Measurements from ENCODE around the gene LZIC. TPM values are rescaled to one million over a fixed set of nuclear protein-coding genes. Genes with fewer than 3 reads are reported as not detected.

The LZIC gene
- total RNA-seq, 1 donor from 2014 or later: 24.8 TPM

DNA sequence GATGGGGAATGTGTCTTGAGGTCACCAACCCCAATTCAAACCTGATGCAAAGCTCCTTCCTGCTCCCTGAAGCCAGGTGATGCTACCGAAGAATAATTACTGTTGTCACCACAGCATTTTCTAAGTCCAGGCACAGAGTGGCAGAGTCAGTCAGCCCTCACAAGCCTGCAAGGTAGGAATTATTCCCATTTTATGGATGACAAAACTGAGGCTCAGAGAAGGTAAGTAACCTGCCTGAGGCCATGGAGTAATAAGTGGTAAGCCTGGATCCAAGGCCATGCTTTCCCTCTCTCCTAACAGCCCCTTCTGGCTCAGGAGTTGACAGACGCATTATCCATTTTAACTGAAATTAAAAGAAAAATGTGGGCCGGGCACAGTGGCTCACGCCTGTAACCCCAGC, 56.1 kb downstream of the LZIC start:
- intact Hi-C loops (cut with micrococcal nuclease): no loop called here

DNA sequence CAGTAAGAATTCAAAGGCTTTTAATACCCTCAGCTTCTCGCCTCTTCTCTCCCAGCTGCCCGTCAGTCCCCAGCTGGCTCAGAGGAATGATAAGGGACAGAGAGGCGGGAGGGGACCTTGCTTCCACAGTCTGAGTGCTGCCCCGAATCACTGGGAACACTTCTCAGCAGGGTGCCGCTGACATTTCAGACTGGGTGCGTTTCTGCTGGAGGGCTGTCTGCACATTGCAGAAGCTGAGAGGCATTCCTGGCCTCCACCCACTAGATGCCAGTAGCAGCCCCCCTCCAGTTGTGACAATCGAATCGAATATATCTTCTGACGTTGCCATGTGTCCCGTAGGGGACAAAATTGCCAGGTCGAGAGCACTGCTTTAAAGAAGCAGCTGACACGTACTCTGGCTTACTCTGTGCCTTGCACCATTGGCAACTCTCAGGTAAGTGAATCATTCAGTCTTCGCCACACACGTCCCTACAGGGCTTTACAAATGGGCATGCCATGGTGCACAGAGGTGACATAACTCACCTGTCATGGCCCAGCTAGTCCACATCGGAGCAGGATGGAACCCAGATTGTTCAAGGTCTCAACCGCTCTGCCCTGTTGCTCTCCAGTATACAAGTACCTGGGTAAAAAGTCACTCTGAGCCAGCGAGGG, 57.0 kb downstream of the LZIC start:
- intact Hi-C loops (cut with micrococcal nuclease): no loop called here

DNA sequence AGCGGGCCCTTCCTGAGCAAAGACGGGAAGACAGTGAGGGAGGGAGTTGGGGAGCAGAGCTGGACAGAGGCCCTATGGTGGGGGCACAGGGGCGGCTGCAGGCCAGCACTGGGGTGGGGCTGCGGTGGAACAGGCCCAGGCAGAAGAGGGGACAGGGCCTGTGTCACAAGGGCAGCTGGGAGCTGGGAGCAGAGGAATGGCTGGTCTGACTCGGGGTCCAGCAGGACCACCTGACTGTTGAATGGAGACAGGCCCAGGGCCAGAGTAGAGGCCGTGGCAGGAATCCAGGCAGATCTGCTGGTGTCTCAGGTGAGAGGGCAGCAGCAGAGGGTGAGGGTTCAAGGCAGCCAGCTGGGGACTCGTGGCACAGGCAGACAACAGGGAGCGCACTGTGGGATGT, 58.4 kb downstream of the LZIC start:
- intact Hi-C loops (cut with micrococcal nuclease): no loop called here

DNA sequence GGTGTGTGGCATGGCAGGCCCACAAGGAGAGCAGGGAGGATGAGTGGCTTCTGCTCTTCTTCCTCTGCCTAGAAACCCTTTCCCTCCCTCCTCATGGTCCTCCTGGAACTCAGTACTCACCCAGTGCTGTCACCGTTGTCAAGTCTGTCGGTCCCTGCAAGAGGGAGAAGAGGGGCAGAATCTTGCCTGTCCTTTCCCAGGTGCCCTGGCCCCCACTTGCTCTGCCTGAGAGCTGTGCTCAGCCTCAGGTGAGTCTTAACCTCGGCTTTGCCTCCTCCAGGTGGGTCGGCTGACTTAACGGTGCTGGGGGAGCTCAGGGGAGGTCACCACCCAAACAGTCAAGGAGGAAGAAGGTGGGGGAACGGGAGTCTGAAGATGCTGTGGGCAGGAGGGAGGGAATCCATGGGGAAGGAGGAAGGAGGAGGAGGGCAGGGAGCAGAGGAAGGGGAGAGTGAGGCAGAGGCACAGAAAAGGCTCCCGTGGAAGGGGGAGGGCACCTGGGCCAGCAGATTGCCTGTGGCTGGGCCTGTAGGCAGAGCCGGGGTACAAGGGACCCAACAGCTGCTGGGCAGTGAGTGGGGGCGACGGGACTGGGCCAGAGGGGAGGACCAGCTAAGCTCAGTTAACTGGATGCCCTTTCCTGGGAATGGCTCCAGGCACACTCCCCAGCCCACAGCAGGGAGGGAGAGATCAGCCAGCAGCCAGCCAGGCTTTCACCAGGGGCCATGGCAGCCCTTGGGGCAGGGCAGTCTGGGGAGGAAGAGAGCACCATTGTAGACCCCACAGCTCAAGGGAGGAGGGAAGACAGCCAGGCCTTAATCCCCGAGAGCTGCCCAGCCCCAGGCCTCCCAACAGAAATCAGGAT, 59.4 kb downstream of the LZIC start:
- intact Hi-C loops (cut with micrococcal nuclease): no loop called here

- intact Hi-C loops (cut with micrococcal nuclease): no loop called here
These were observed 60.3 kb downstream of the LZIC start for GRCh38 chr1:9882945-9883303.

DNA sequence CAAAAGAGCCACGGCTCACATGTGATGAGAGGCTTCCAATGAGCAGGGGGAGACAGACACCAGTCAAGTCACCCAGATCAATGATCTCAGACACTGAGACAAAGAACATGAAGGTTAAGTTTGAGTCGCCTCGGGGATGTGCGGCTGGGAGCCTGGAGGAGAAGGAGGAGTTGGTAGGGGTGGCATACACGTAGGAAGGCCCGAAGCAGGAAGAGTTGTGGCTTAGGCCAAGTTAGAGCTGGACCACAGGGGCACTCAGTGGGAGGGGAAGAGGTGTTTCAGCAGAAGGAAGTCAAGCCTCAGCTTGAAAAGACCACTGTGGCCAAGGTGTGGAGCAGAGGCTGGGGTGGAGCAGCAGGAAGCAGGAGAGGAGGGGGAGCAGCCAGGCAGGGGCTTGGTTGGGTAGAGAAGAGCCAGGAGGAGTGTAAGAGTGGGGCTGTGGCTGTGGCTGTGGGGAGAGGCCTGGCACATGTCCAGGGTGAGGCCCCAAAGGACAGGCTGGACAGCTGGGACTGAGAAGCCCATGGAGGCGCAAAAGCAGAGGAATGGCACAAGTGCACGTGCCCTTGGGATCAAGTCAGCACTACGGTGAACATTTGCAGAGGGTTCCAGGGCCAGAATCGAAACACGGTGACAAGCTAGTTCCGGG, 60.8 kb downstream of the LZIC start:
- intact Hi-C loops (cut with micrococcal nuclease): no loop called here

- intact Hi-C loops (cut with micrococcal nuclease): no loop called here
These were observed 61.3 kb downstream of the LZIC start for GRCh38 chr1:9881838-9882249.

Other genes starting within 250 kb of the LZIC start
- gene CLSTN1, start 119.4 kb downstream of the LZIC start, total RNA-seq: 99.0 and 100 TPM in 2 replicates
- gene CTNNBIP1, start 33.1 kb downstream of the LZIC start, total RNA-seq: 10.2 and 11.0 TPM in 2 replicates
- gene NMNAT1, start 84 bp upstream of the LZIC start, total RNA-seq: 5.3 and 6.3 TPM in 2 replicates
- gene RBP7, start 53.8 kb upstream of the LZIC start, total RNA-seq: not detected in 2 replicates
- 38.2 and 38.6 TPM in 2 replicates for gene UBE4B, start 89.6 kb upstream of the LZIC start, total RNA-seq